A673 (cell line): ENCODE data around the gene FNBP1. TPM values are rescaled to one million over a fixed set of nuclear protein-coding genes. Genes with fewer than 3 reads are reported as not detected.
A peak's percentile ranks its signal among the peaks of the same experiment; 100 is the strongest.

ENCODE experiments used
- BruUV-seq: library from RNA; stranded (reverse); fragments of 400-500 nt; replicated peaks from 2 replicates; lab custom pipeline; 2021; lab: Mats Ljungman, UMichigan
- CTCF ChIA-PET: fragments of 300-600 bp; sonication (Branson Sonifier 250); formaldehyde crosslinking; loops from one replicate; lab custom pipeline; 2022; ENCODE audit warnings: antibody characterized with exemption; lab: Charles Lee
- POLR2A ChIA-PET: fragments of 300-600 bp; sonication (Branson Sonifier 250); formaldehyde crosslinking; loops from one replicate; lab custom pipeline; 2022; ENCODE audit warnings: antibody characterized with exemption; ENCODE audit not compliant: low non-redundant PET; lab: Charles Lee
- DNase-seq: peaks from one replicate; pipeline ENCODE4 v3.0.0-alpha.2; 2015; ENCODE audit warnings: low spot score
- H3K27ac ChIP-seq: fragments of 200-600 bp; sonication (generic); 2 replicates; pipeline ENCODE4 v1.5.1; 2016; ENCODE audit warnings: mixed run types, low read depth, mild to moderate bottlenecking, mixed read lengths, antibody characterized with exemption, low read length; ENCODE audit not compliant: poor library complexity, severe bottlenecking
- H3K27me3 ChIP-seq: fragments of 200-600 bp; sonication (generic); replicated peaks from 2 replicates; pipeline ENCODE4 v1.6.1; 2017; ENCODE audit warnings: mixed run types, low read depth, mild to moderate bottlenecking, mixed read lengths, antibody characterized with exemption, low read length; ENCODE audit not compliant: insufficient read depth, poor library complexity
- H3K36me3 ChIP-seq: fragments of 200-600 bp; sonication (generic); 2 replicates; pipeline ENCODE4 v1.6.1; 2016; ENCODE audit warnings: mixed run types, mild to moderate bottlenecking, mixed read lengths, antibody characterized with exemption, low read length; ENCODE audit not compliant: insufficient read depth, poor library complexity, severe bottlenecking
- H3K4me1 ChIP-seq: fragments of 200-600 bp; sonication (generic); 2 replicates; pipeline ENCODE4 v1.6.1; 2017; ENCODE audit warnings: mixed run types, mild to moderate bottlenecking, mixed read lengths, antibody characterized with exemption, low read length; ENCODE audit not compliant: insufficient read depth, poor library complexity, severe bottlenecking
- H3K4me3 ChIP-seq: fragments of 200-600 bp; sonication (generic); 2 replicates; pipeline ENCODE4 v1.5.1; 2016; ENCODE audit warnings: low read depth, mixed run types, mild to moderate bottlenecking, mixed read lengths, low read length; ENCODE audit not compliant: poor library complexity, severe bottlenecking
- H3K9me3 ChIP-seq: fragments of 200-600 bp; sonication (generic); 2 replicates; pipeline ENCODE4 v1.6.1; 2016; ENCODE audit warnings: mixed run types, low read depth, mild to moderate bottlenecking, mixed read lengths, antibody characterized with exemption, low read length; ENCODE audit not compliant: poor library complexity, severe bottlenecking
- EZH2 ChIP-seq: fragments of 200-600 bp; sonication (generic); IDR thresholded peaks from 2 replicates; pipeline ENCODE4 v1.6.1; 2017; ENCODE audit warnings: borderline replicate concordance, low read depth, mild to moderate bottlenecking, mixed read lengths, antibody characterized with exemption, low read length; ENCODE audit not compliant: poor library complexity, severe bottlenecking
- intact Hi-C: fragments of 100-400 bp; cut with micrococcal nuclease; formaldehyde crosslinking; loops from one replicate; pipeline ENCODE4 v1.10.0; 2022; ENCODE audit not compliant: unreplicated experiment
- total RNA-seq: library from RNA; stranded (reverse); gene quantifications from 2 replicates; pipeline ENCODE4 v1.2.3, GENCODE V29; 2021
- TF ChIP-seq, protein P1 (sequence below): fragments of 300-800, 200-600 bp; sonication (generic); conservative IDR thresholded peaks from 2 replicates; pipeline ENCODE4 v1.5.1; 2017; ENCODE audit warnings: low read depth, mild to moderate bottlenecking, antibody characterized with exemption, low read length, moderate library complexity, mixed read lengths

The FNBP1 gene
- total RNA-seq, 1 experiment from 2014 or later: 200 TPM

DNA sequence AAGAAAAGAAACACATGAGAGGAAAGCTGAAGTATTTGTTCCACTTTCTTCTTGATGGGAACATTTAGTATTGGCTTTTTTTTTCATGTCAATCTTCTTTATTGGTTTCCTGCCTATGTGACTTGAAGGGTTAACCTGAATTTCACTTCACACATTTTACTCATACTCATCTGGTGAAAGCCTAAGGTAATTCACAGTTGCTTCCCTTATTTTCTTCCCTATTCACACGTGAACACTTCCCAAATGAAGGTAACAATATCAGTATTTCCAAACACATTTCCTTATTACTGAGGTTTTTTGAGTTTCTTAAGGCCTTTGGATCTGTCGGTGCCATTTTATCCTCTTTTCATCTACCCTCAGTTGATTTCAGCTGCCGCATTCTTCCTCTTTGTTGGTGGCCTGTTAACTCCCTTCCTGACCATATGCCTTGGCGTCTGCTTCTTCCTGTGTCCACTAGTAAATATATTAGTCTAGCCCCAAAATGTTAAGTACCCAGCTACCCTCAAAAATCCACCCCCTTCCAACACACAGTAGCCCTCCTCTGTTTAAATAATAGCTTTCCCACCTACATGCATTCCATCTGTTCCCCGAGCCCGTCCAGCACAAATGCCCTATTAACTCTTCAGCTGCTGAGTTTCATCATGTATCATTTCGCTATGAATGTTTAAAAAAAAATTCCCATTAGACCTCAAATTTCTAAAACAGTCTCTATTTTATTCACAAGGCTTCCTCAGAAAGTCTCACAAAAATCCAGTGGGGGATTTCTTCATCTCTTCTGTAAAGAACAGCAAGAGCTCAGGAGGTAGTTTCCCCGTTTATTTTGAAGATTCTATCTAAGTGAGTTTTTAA lies 110.5 kb downstream of the FNBP1 start:
- ChIA-PET POLR2A (interaction anchor here (0.7 kb wide), 2 partner anchors 30 to 106 kb away, joined by 3 to 4 read pairs; no protein-coding TSS in a partner anchor), CTCF (no interaction called here)
- DNase-seq: no peak
- no TSS peak for BruUV-seq
- H3K4me3 ChIP-seq: no peak overlapping the region
- H3K36me3 ChIP-seq: peaks cover 44% of the 10 kb centered on the region
- peak overlapping the region; percentile 74 for H3K27ac ChIP-seq
- intact Hi-C loops: no loop called here
- H3K4me1 ChIP-seq: peaks cover 55% of the 10 kb centered on the region
- no peaks in the 10 kb centered on the region for H3K27me3 ChIP-seq
- H3K9me3 ChIP-seq: no peaks in the 10 kb centered on the region
- no peak for TF ChIP-seq EZH2
- TF ChIP-seq, protein P1, sequence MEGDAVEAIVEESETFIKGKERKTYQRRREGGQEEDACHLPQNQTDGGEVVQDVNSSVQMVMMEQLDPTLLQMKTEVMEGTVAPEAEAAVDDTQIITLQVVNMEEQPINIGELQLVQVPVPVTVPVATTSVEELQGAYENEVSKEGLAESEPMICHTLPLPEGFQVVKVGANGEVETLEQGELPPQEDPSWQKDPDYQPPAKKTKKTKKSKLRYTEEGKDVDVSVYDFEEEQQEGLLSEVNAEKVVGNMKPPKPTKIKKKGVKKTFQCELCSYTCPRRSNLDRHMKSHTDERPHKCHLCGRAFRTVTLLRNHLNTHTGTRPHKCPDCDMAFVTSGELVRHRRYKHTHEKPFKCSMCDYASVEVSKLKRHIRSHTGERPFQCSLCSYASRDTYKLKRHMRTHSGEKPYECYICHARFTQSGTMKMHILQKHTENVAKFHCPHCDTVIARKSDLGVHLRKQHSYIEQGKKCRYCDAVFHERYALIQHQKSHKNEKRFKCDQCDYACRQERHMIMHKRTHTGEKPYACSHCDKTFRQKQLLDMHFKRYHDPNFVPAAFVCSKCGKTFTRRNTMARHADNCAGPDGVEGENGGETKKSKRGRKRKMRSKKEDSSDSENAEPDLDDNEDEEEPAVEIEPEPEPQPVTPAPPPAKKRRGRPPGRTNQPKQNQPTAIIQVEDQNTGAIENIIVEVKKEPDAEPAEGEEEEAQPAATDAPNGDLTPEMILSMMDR: no peak

DNA sequence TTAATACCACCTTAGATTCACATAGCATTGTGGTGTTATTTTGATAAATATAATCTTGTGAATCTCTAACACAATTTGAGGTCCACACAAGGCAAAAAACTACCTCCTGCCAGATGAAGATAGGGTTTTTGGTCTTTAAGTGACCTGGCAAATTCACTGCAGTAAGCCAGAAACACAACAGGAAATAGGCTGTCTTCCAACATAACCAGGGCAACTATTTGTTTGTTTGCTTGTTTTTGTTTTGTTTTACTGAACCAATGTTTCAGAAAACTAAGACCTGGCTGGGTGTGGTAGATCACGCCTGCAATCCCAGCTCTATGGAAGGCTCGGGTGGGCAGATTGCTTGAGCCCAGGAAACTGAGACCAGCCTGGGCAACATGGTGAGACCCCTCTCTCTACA lies 112.2 kb downstream of the FNBP1 start:
- no peaks in the 10 kb centered on the region for H3K9me3 ChIP-seq
- peaks cover 38% of the 10 kb centered on the region for H3K4me1 ChIP-seq
- no peak for TF ChIP-seq EZH2
- TF ChIP-seq, protein P1: no peak
- H3K4me3 ChIP-seq: no peak overlapping the region
- intact Hi-C loops: no loop called here
- POLR2A ChIA-PET: no interaction called here
- CTCF ChIA-PET: interaction anchor here (0.6 kb wide), 1 partner anchor 157 kb away, joined by 6 read pairs; no protein-coding TSS in a partner anchor
- H3K36me3 ChIP-seq: peaks cover 54% of the 10 kb centered on the region
- no peaks in the 10 kb centered on the region for H3K27me3 ChIP-seq
- DNase-seq: no peak
- no TSS peak for BruUV-seq
- H3K27ac ChIP-seq: peak overlapping the region; percentile 53

- TF ChIP-seq EZH2: no peak
- TF ChIP-seq, protein P1: no peak
- intact Hi-C loops: no loop called here
- no peaks in the 10 kb centered on the region for H3K9me3 ChIP-seq
- no peak for DNase-seq
- POLR2A ChIA-PET: no interaction called here
- no peak overlapping the region for H3K4me3 ChIP-seq
- CTCF ChIA-PET: no interaction called here
- no TSS peak for BruUV-seq
- no peaks in the 10 kb centered on the region for H3K27me3 ChIP-seq
- peaks cover 27% of the 10 kb centered on the region for H3K4me1 ChIP-seq
- H3K27ac ChIP-seq: peak overlapping the region; percentile 53
- H3K36me3 ChIP-seq: peaks cover 58% of the 10 kb centered on the region
Observed at GRCh38 chr9:129929496-129930125, 113.4 kb downstream of the FNBP1 start.
